Measurements from ENCODE around the gene NXPH3. TPM values are rescaled to one million over a fixed set of nuclear protein-coding genes. Genes with fewer than 3 reads are reported as not detected.
A peak's percentile ranks its signal among the peaks of the same experiment; 100 is the strongest.

NXPH3 gene
- total RNA-seq, 1 donor, result 3.3 TPM

- no peaks in the 10 kb centered on the region for H4K20me1 ChIP-seq (ENCODE audit: insufficient read depth, low read length)
- H3K79me2 ChIP-seq (ENCODE audit: insufficient read depth, low read length), result no peaks in the 10 kb centered on the region
- H2AFZ ChIP-seq (ENCODE audit: low read length), result no peak overlapping the region
- H3K4me1 ChIP-seq (ENCODE audit: insufficient read depth, low read length), result peaks cover 19% of the 10 kb centered on the region
- no peak for DNase-seq (ENCODE audit: insufficient read length, low spot score, missing footprints)
- H3K36me3 ChIP-seq (ENCODE audit: insufficient read depth, low read length), result peaks cover 49% of the 10 kb centered on the region
- H3K27ac ChIP-seq (ENCODE audit: low read depth, low read length), result peak overlapping the region; percentile 70
- no peaks in the 10 kb centered on the region for H3K9me3 ChIP-seq (ENCODE audit: low read depth, low read length)
- H3K4me2 ChIP-seq (ENCODE audit: insufficient read depth, low read length), result no peak overlapping the region
- H3K4me3 ChIP-seq (ENCODE audit: insufficient read depth, low read length), result no peak overlapping the region
- no peak for TF ChIP-seq CTCF (IDR thresholded peaks at IDR 0.05; ENCODE audit: extremely low read depth, low read depth, low read length)
- no peaks in the 10 kb centered on the region for H3K27me3 ChIP-seq (ENCODE audit: insufficient read depth, low read length)
Observed at GRCh38 chr17:49602783-49603182, 27.1 kb downstream of the NXPH3 start.

GRCh38 chr17:49603238-49603637 lies 27.6 kb downstream of the NXPH3 start:
- H3K4me2 ChIP-seq (ENCODE audit: insufficient read depth, low read length), result no peak overlapping the region
- no peak overlapping the region for H2AFZ ChIP-seq (ENCODE audit: low read length)
- no peaks in the 10 kb centered on the region for H3K27me3 ChIP-seq (ENCODE audit: insufficient read depth, low read length)
- H3K4me3 ChIP-seq (ENCODE audit: insufficient read depth, low read length), result no peak overlapping the region
- H3K27ac ChIP-seq (ENCODE audit: low read depth, low read length), result peak overlapping the region; percentile 70
- no peaks in the 10 kb centered on the region for H4K20me1 ChIP-seq (ENCODE audit: insufficient read depth, low read length)
- TF ChIP-seq CTCF (IDR thresholded peaks at IDR 0.05; ENCODE audit: extremely low read depth, low read depth, low read length), result no peak
- H3K36me3 ChIP-seq (ENCODE audit: insufficient read depth, low read length), result peaks cover 49% of the 10 kb centered on the region
- H3K79me2 ChIP-seq (ENCODE audit: insufficient read depth, low read length), result no peaks in the 10 kb centered on the region
- peak; percentile 46 for DNase-seq (ENCODE audit: insufficient read length, low spot score, missing footprints)
- peaks cover 19% of the 10 kb centered on the region for H3K4me1 ChIP-seq (ENCODE audit: insufficient read depth, low read length)
- H3K9me3 ChIP-seq (ENCODE audit: low read depth, low read length), result no peaks in the 10 kb centered on the region

- Histone ChIP-seq H3K4me2 (ENCODE audit: insufficient read depth, low read length) (no peak overlapping the region), H3K27ac (ENCODE audit: low read depth, low read length) (peak overlapping the region; percentile 70), H3K4me1 (ENCODE audit: insufficient read depth, low read length) (peaks cover 19% of the 10 kb centered on the region)
Observed at GRCh38 chr17:49603720-49604119, 28.0 kb downstream of the NXPH3 start.

GRCh38 chr17:49604314-49604869 lies 28.7 kb downstream of the NXPH3 start:
- no peaks in the 10 kb centered on the region for H3K9me3 ChIP-seq (ENCODE audit: low read depth, low read length)
- H3K4me2 ChIP-seq (ENCODE audit: insufficient read depth, low read length), result no peak overlapping the region
- no peak for TF ChIP-seq CTCF (IDR thresholded peaks at IDR 0.05; ENCODE audit: extremely low read depth, low read depth, low read length)
- no peak overlapping the region for H3K27ac ChIP-seq (ENCODE audit: low read depth, low read length)
- DNase-seq (ENCODE audit: insufficient read length, low spot score, missing footprints), result no peak
- H3K36me3 ChIP-seq (ENCODE audit: insufficient read depth, low read length), result peaks cover 55% of the 10 kb centered on the region
- H4K20me1 ChIP-seq (ENCODE audit: insufficient read depth, low read length), result no peaks in the 10 kb centered on the region
- H3K4me1 ChIP-seq (ENCODE audit: insufficient read depth, low read length), result peaks cover 19% of the 10 kb centered on the region
- H2AFZ ChIP-seq (ENCODE audit: low read length), result no peak overlapping the region
- no peaks in the 10 kb centered on the region for H3K79me2 ChIP-seq (ENCODE audit: insufficient read depth, low read length)
- H3K4me3 ChIP-seq (ENCODE audit: insufficient read depth, low read length), result no peak overlapping the region
- H3K27me3 ChIP-seq (ENCODE audit: insufficient read depth, low read length), result no peaks in the 10 kb centered on the region

More at GRCh38 chr17:49603720-49604119, 28.0 kb downstream of the NXPH3 start:
- Histone ChIP-seq H3K36me3 (ENCODE audit: insufficient read depth, low read length) (peaks cover 50% of the 10 kb centered on the region), H4K20me1 (ENCODE audit: insufficient read depth, low read length) (no peaks in the 10 kb centered on the region), H3K27me3 (ENCODE audit: insufficient read depth, low read length) (no peaks in the 10 kb centered on the region), H2AFZ (ENCODE audit: low read length) (no peak overlapping the region), H3K4me3 (ENCODE audit: insufficient read depth, low read length) (no peak overlapping the region), H3K79me2 (ENCODE audit: insufficient read depth, low read length) (no peaks in the 10 kb centered on the region), H3K9me3 (ENCODE audit: low read depth, low read length) (no peaks in the 10 kb centered on the region)
- DNase-seq (ENCODE audit: insufficient read length, low spot score, missing footprints), result peak; percentile 57
- peak; percentile 49 for TF ChIP-seq CTCF (IDR thresholded peaks at IDR 0.05; ENCODE audit: extremely low read depth, low read depth, low read length)

Measured in osteoblast (primary cell).